GM21381 (cell line): Measurements from ENCODE around the gene RICTOR.

Source experiments
- ATAC-seq: cut with Tn5 transposase; IDR thresholded peaks from one replicate; pipeline ENCODE4 v1.9.1; 2021; ENCODE audit warnings: mild to moderate bottlenecking, moderate library complexity; ENCODE audit not compliant: unreplicated experiment

The RICTOR gene

GRCh38 chr5:38891563-38891962 lies 182.6 kb downstream of the RICTOR start:
- no peak for ATAC-seq

GRCh38 chr5:38889424-38889823 lies 184.8 kb downstream of the RICTOR start:
- no peak for ATAC-seq

- ATAC-seq, result no peak
These were observed 186.2 kb downstream of the RICTOR start for GRCh38 chr5:38888041-38888440.
